Liver (tissue), 9 donors: ENCODE results near the gene PRRG1. TPM values are rescaled to one million over a fixed set of nuclear protein-coding genes. Genes with fewer than 3 reads are reported as not detected.

ENCODE experiments used
- DNase-seq: peaks from one replicate; pipeline ENCODE4 v3.0.0-alpha.2; 2017; ENCODE audit warnings: low spot score
- H3K27ac ChIP-seq, 2 donors: one replicate each; pipeline ENCODE4 v1.7.0; 2013; ENCODE audit warnings: inconsistent platforms in 2 of 2, low read length in 2 of 2, control low read depth in 1 of 2, low read depth in 1 of 2, mild to moderate bottlenecking in 1 of 2
- H3K27me3 ChIP-seq, 4 donors: one replicate each; pipeline versions ENCODE4 v1.6.1 to v1.7.0; 2013; ENCODE audit warnings: low read length in 3 of 4, inconsistent platforms in 1 of 4, mild to moderate bottlenecking in 1 of 4, moderate library complexity in 1 of 4; ENCODE audit not compliant: control insufficient read depth in 4 of 4, insufficient read depth in 4 of 4
- H3K36me3 ChIP-seq, 4 donors: one replicate each; pipeline versions ENCODE4 v1.6.1 to v1.7.0; 2013; ENCODE audit warnings: low read length in 3 of 4, mild to moderate bottlenecking in 3 of 4, low read depth in 1 of 4, moderate library complexity in 1 of 4; ENCODE audit not compliant: control insufficient read depth in 4 of 4, insufficient read depth in 3 of 4
- H3K4me1 ChIP-seq, 4 donors: one replicate each; pipeline versions ENCODE4 v1.6.1 to v1.7.0; 2013; ENCODE audit warnings: low read length in 3 of 4, mild to moderate bottlenecking in 3 of 4, moderate library complexity in 1 of 4; ENCODE audit not compliant: control insufficient read depth in 4 of 4, insufficient read depth in 4 of 4
- H3K4me3 ChIP-seq, 3 donors: one replicate each; pipeline versions ENCODE4 v1.6.1 to v1.7.0; 2013; ENCODE audit warnings: low read length in 3 of 3, control low read depth in 1 of 3, low read depth in 1 of 3, mild to moderate bottlenecking in 1 of 3
- H3K9ac ChIP-seq, 2 donors: one replicate each; pipeline ENCODE4 v1.7.0; 2013; ENCODE audit warnings: low read length in 2 of 2, mild to moderate bottlenecking in 2 of 2, moderate library complexity in 2 of 2, control low read depth in 1 of 2, low read depth in 1 of 2
- H3K9me3 ChIP-seq, 4 donors: one replicate each; pipeline versions ENCODE4 v1.6.1 to v1.7.0; 2013; ENCODE audit warnings: low read length in 3 of 4; ENCODE audit not compliant: control insufficient read depth in 4 of 4
- CTCF ChIP-seq: fragments of 150-350 bp; IDR thresholded peaks from 2 replicates; pipeline ENCODE4 v1.5.1; 2017; ENCODE audit warnings: improper control_type of control experiment, low read depth, low read length; ENCODE audit not compliant: missing input control
- EGR1 ChIP-seq, 2 donors: IDR thresholded peaks; 2 replicates each; pipeline ENCODE4 v1.6.1; 2016 to 2018; ENCODE audit warnings: antibody characterized with exemption in 2 of 2, low read depth in 2 of 2
- FOXA1 ChIP-seq: IDR thresholded peaks from 2 replicates; pipeline ENCODE4 v1.6.1; 2016; ENCODE audit warnings: antibody characterized with exemption
- FOXA2 ChIP-seq: IDR thresholded peaks from 2 replicates; pipeline ENCODE4 v1.6.1; 2016; ENCODE audit warnings: antibody characterized with exemption
- GABPA ChIP-seq, 2 donors: IDR thresholded peaks in 1 of 2; conservative IDR thresholded peaks in 1 of 2; 2 replicates each; pipeline ENCODE4 v1.6.1; 2016; ENCODE audit warnings: antibody characterized with exemption in 2 of 2, mild to moderate bottlenecking in 1 of 2, moderate library complexity in 1 of 2
- HNF4A ChIP-seq, 2 donors: conservative IDR thresholded peaks; 2 replicates each; pipeline ENCODE4 v1.6.1; 2016; ENCODE audit warnings: antibody characterized with exemption in 2 of 2, mild to moderate bottlenecking in 2 of 2
- HNF4G ChIP-seq: IDR thresholded peaks from 2 replicates; pipeline ENCODE4 v1.6.1; 2016; ENCODE audit warnings: antibody characterized with exemption
- JUND ChIP-seq, 2 donors: IDR thresholded peaks; 2 replicates each; pipeline ENCODE4 v1.6.1; 2016; ENCODE audit warnings: antibody characterized with exemption in 2 of 2
- MAX ChIP-seq: IDR thresholded peaks from 2 replicates; pipeline ENCODE4 v1.6.1; 2016; ENCODE audit warnings: antibody characterized with exemption
- NR2F2 ChIP-seq: IDR thresholded peaks from 2 replicates; pipeline ENCODE4 v1.6.1; 2016; ENCODE audit warnings: antibody characterized with exemption
- RAD21 ChIP-seq, 2 donors: IDR thresholded peaks; 2 replicates each; pipeline ENCODE4 v1.6.1; 2016; ENCODE audit warnings: antibody characterized with exemption in 2 of 2, mild to moderate bottlenecking in 2 of 2
- REST ChIP-seq: IDR thresholded peaks from 2 replicates; pipeline ENCODE4 v1.6.1; 2016; ENCODE audit warnings: antibody characterized with exemption, mild to moderate bottlenecking
- RXRA ChIP-seq, 2 donors: IDR thresholded peaks; 2 replicates each; pipeline ENCODE4 v1.6.1; 2017 to 2018; ENCODE audit warnings: antibody characterized with exemption in 2 of 2, mild to moderate bottlenecking in 1 of 2
- SP1 ChIP-seq: IDR thresholded peaks from 2 replicates; pipeline ENCODE4 v1.6.1; 2018; ENCODE audit warnings: antibody characterized with exemption, mild to moderate bottlenecking
- TAF1 ChIP-seq: conservative IDR thresholded peaks from 2 replicates; pipeline ENCODE4 v1.6.1; 2016; ENCODE audit warnings: antibody characterized with exemption, mild to moderate bottlenecking
- YY1 ChIP-seq: IDR thresholded peaks from 2 replicates; pipeline ENCODE4 v1.6.1; 2016; ENCODE audit warnings: antibody characterized with exemption, mild to moderate bottlenecking
- WGBS: extraction: QIAGEN DNeasy Blood & Tissue Kit; methylation state at CpG from one replicate; pipeline ENCODE4 v1.1.7; 2013; 5-methylcytosine and 5-hydroxymethylcytosine counted together
- polyA plus RNA-seq, 2 donors: library from polyadenylated mRNA; stranded (reverse) in 1 of 2; unstranded in 1 of 2; fragments of 200-250 nt in 1 of 2; fragments of >200 nt in 1 of 2; fragmentation: Nextera tagmentation in 1 of 2; extraction: Ambion mirVana in 1 of 2; gene quantifications; one replicate each; pipeline versions ENCODE4 v1.2.1 to v1.2.3, GENCODE V29; 2013 to 2015
- total RNA-seq, 2 donors: library from RNA; depleted of rRNA; stranded (reverse); fragments of >200 nt; gene quantifications; one replicate each; pipeline ENCODE4 v1.2.3, GENCODE V29; 2014
- TF ChIP-seq, protein P1 (sequence below): IDR thresholded peaks from 2 replicates; pipeline ENCODE4 v1.6.1; 2016; ENCODE audit warnings: antibody characterized with exemption
- TF ChIP-seq, protein P2 (sequence below): IDR thresholded peaks from 2 replicates; pipeline ENCODE4 v1.6.1; 2016; ENCODE audit warnings: antibody characterized with exemption
- donor health status: healthy.
- donor health status: healthy.
- donor health status: healthy.
- donor health status: healthy.
- donor health status: healthy.

PRRG1 gene
- total and polyA plus RNA-seq, 4 donors = 1.2 to 6.6 (median 1.8) TPM

DNA sequence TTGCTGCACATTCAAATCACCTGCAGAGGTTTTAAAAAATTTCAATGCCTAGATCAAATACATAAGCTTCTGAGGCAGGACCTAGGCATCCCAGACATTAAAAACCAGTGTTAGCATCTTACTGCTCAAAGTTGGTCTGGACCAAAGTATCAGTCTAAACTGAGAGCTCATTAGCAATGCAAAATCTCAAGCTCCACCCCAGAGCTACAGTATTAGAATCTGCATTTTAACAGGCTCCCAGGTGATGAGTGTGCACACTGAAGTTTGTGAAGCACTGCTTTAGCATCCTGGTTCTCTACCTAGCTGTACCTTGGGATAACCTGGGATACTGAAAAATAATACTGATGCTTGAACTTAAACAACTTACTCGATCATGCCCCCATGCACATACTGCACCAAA lies 96.0 kb downstream of the PRRG1 start (continued):
- no peak for TF ChIP-seq TAF1
- TF ChIP-seq FOXA1 = no peak
- TF ChIP-seq, protein P1, sequence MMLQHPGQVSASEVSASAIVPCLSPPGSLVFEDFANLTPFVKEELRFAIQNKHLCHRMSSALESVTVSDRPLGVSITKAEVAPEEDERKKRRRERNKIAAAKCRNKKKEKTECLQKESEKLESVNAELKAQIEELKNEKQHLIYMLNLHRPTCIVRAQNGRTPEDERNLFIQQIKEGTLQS = no peak
- TF ChIP-seq GABPA (IDR thresholded peaks at IDR 0.05 in 1 of 2, conservative IDR thresholded peaks at IDR 0.05 in 1 of 2) = no peak
- TF ChIP-seq, protein P2, sequence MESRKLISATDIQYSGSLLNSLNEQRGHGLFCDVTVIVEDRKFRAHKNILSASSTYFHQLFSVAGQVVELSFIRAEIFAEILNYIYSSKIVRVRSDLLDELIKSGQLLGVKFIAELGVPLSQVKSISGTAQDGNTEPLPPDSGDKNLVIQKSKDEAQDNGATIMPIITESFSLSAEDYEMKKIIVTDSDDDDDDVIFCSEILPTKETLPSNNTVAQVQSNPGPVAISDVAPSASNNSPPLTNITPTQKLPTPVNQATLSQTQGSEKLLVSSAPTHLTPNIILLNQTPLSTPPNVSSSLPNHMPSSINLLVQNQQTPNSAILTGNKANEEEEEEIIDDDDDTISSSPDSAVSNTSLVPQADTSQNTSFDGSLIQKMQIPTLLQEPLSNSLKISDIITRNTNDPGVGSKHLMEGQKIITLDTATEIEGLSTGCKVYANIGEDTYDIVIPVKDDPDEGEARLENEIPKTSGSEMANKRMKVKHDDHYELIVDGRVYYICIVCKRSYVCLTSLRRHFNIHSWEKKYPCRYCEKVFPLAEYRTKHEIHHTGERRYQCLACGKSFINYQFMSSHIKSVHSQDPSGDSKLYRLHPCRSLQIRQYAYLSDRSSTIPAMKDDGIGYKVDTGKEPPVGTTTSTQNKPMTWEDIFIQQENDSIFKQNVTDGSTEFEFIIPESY = no peak
- no peak for TF ChIP-seq YY1

GRCh38 chrX:37453821-37454220 lies 104.7 kb downstream of the PRRG1 start:
- WGBS = 95% methylated on average over 1 of the region's 1 CpG
- H3K36me3 ChIP-seq = no peaks in the 10 kb centered on the region
- TF ChIP-seq YY1 (no peak), CTCF (no peak), GABPA (IDR thresholded peaks at IDR 0.05 in 1 of 2, conservative IDR thresholded peaks at IDR 0.05 in 1 of 2) (no peak), RXRA (IDR thresholded peaks at IDR 0.05) (no peak), REST (no peak), HNF4G (no peak), TAF1 (no peak), MAX (no peak), EGR1 (IDR thresholded peaks at IDR 0.05; ENCODE audit: low read depth in 2 of 2) (no peak), JUND (IDR thresholded peaks at IDR 0.05) (no peak), HNF4A (conservative IDR thresholded peaks at IDR 0.05) (no peak), NR2F2 (no peak), RAD21 (IDR thresholded peaks at IDR 0.05) (no peak), FOXA1 (no peak), SP1 (no peak), FOXA2 (no peak)
- TF ChIP-seq, protein P1 = no peak
- TF ChIP-seq, protein P2 = no peak
- H3K4me1 ChIP-seq = no peaks in the 10 kb centered on the region
- no peak overlapping the region for H3K4me3 ChIP-seq
- H3K9me3 ChIP-seq = no peaks in the 10 kb centered on the region
- H3K27ac ChIP-seq = no peak overlapping the region
- H3K27me3 ChIP-seq = no peaks in the 10 kb centered on the region
- no peak for DNase-seq
- no peak overlapping the region for H3K9ac ChIP-seq
